ENCODE measurements around the gene RHOT1. TPM values are rescaled to one million over a fixed set of nuclear protein-coding genes. Genes with fewer than 3 reads are reported as not detected.

The RHOT1 gene
- total RNA-seq, 1 experiment from 2014 or later: 40.5 TPM

DNA sequence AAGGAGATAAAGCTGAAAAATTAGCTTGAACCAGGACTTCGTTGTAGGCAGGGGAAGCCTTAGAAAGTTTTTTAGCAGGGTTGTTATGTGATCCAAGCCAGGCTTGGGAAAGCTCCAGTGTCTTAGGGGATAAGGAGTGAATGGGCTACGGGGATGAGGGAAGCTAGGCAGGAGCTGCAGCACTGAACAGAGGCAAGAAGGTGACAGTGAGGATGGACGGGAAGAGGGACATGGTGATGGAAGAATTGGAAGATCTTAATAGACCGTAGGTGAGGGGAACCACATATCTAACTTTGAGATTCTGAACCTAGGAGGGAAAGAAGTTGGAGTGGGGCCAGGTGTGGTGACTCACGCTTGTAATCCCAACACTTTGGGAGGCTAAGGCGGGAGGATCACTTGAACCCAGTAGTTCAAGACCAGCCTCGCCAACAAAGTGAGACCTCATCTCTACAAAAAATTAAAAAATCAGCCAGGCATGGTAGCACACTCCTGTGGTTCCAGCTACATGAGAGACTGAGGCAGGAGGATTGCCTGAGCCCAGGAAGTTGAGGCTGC, 126.5 kb downstream of the RHOT1 start:
- peak; percentile 41 for DNase-seq (ENCODE audit: low read depth)

DNA sequence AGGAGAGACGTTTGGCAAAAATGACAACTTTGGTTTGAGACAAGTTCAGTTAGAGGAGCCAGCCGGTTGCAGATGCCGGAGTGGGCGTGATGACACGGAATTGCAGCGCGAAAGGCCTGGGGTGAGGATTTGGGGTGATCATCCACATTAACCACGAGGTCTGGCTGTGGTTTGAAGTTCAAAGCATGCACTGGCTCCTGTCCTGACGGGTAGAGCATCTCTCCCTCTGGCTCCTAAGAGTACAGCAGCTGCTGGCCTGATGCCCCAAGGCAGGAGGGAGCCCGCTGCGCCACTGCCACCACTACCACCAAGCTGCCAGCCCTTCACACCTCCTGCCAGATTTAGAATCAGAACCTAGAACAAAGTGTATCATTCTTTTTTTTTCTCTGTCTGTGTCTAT, 127.1 kb downstream of the RHOT1 start:
- no peak for DNase-seq (ENCODE audit: low read depth)

DNA sequence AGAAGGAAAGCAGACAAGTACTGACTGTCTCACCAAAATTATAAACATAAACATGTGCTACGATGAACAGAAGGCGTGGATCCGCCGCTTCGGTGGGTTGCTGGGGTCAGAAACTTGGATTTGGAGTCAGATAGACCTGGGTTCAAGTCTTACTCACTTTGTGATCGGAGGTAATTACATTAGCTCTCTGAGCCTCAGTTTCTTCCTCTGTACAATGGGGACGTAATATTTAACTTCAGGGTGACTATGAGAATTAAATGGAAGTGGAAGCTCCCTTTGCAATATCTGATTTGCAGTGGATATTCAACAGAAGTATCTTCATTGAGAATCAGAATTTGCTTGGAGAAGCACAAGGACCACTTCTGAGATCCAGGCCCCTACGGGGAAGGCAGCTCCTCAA, 129.5 kb downstream of the RHOT1 start:
- DNase-seq (ENCODE audit: low read depth): no peak

DNA sequence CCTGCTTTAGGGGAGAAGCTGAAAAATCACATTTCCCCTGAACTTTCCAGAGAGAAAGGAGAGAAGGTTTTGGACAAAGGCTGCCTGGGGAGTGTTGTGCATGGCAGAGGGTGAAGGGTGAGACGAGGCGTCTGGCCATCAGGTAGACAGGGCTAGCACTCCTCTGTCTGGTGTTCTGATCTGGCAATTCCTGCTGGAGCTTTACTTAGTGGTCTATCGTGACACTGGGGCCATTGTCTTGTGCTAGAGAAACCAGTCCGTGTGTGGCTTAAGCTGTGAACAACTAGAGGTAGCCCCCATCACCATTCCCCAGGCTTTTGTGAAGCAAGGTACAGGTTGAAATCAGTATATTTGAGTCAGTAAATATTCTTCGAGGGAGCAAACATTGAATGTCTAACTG, 131.8 kb downstream of the RHOT1 start:
- no peak for DNase-seq (ENCODE audit: low read depth)

DNA sequence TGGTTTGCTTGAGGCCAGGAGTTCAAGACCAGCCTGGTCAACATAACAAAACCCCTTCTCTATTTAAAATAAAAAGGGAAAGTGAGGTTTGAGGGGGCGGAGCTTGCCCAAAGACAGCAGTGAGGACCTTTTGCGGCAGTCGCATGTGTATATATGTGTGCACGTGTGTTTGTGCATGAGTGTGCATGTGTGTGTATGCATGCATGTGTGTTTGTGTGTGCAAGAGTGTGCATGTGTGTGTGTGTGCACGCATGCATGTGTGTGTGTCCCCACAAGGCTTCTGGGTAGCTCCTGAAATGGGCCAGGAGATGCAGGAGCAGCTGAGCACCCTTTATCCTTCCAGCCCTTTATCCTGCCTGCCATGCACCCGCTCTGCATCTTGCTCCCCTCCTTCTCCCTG, 132.3 kb downstream of the RHOT1 start:
- no peak for DNase-seq (ENCODE audit: low read depth)

Other genes starting within 250 kb of the RHOT1 start
- 135 and 285 TPM in 2 replicates for gene UTP6, start 240.8 kb upstream of the RHOT1 start, total RNA-seq (2014; rRNA removed; shearing (Covaris generic))
- gene SUZ12, start 205.5 kb upstream of the RHOT1 start, total RNA-seq (2014; rRNA removed; shearing (Covaris generic)): 25.0 and 27.5 TPM in 2 replicates
- gene LRRC37B, start 135.1 kb upstream of the RHOT1 start, total RNA-seq (2014; rRNA removed; shearing (Covaris generic)): 6.2 and 7.0 TPM in 2 replicates
- 0.57 and 1.9 TPM in 2 replicates for gene RHBDL3, start 123.3 kb downstream of the RHOT1 start, total RNA-seq (2014; rRNA removed; shearing (Covaris generic))
- 34.5 and 34.9 TPM in 2 replicates for gene C17orf75, start 199.7 kb downstream of the RHOT1 start, total RNA-seq (2014; rRNA removed; shearing (Covaris generic))
- 156 and 173 TPM in 2 replicates for gene ZNF207, start 207.7 kb downstream of the RHOT1 start, total RNA-seq (2014; rRNA removed; shearing (Covaris generic))